Smooth muscle cell (in vitro differentiated cells): Measurements from ENCODE around the gene C6orf47. TPM values are rescaled to one million over a fixed set of nuclear protein-coding genes. Genes with fewer than 3 reads are reported as not detected.
A peak's percentile ranks its signal among the peaks of the same experiment; 100 is the strongest.

ENCODE experiments used
- DNase-seq: peaks from one replicate; lab custom pipeline; 2025; ENCODE audit not compliant: unreplicated experiment; lab: John Stamatoyannopoulos, UW
- H2AFZ ChIP-seq: fragments of 200-600 bp; sonication (generic); 2 replicates; pipeline ENCODE4 v1.6.0; 2016; ENCODE audit warnings: antibody characterized with exemption, low read depth, mild to moderate bottlenecking
- H3F3A ChIP-seq: fragments of 200-600 bp; sonication (generic); 2 replicates; pipeline ENCODE4 v1.6.0; 2017; ENCODE audit warnings: antibody characterized with exemption, low read depth
- H3K27ac ChIP-seq: fragments of 200-600 bp; sonication (generic); 2 replicates; pipeline ENCODE4 v1.5.1; 2016; ENCODE audit warnings: low read depth, mild to moderate bottlenecking
- H3K27me3 ChIP-seq: fragments of 200-600 bp; sonication (generic); 2 replicates; pipeline ENCODE4 v1.6.1; 2016; ENCODE audit warnings: low read depth, mild to moderate bottlenecking
- H3K36me3 ChIP-seq: fragments of 200-600 bp; sonication (generic); 2 replicates; pipeline ENCODE4 v1.5.1; 2016; ENCODE audit warnings: low read depth
- H3K4me1 ChIP-seq: fragments of 200-600 bp; sonication (generic); 2 replicates; pipeline ENCODE4 v1.5.1; 2016; ENCODE audit warnings: low read depth
- H3K4me2 ChIP-seq: fragments of 200-600 bp; sonication (generic); 2 replicates; pipeline ENCODE4 v1.6.0; 2016; ENCODE audit warnings: mild to moderate bottlenecking
- H3K4me3 ChIP-seq: fragments of 200-600 bp; sonication (generic); 2 replicates; pipeline ENCODE4 v1.5.1; 2016; ENCODE audit warnings: mild to moderate bottlenecking
- H3K79me2 ChIP-seq: fragments of 200-600 bp; sonication (generic); 2 replicates; pipeline ENCODE4 v1.6.0; 2016; ENCODE audit warnings: low read depth, mild to moderate bottlenecking
- H3K9ac ChIP-seq: fragments of 200-600 bp; sonication (generic); 2 replicates; pipeline ENCODE4 v1.6.0; 2016; ENCODE audit warnings: low read depth
- H3K9me3 ChIP-seq: fragments of 200-600 bp; sonication (generic); replicated peaks from 2 replicates; pipeline ENCODE4 v1.5.1; 2016; ENCODE audit warnings: low read depth
- H4K20me1 ChIP-seq: fragments of 200-600 bp; sonication (generic); 2 replicates; pipeline ENCODE4 v1.6.0; 2016; ENCODE audit warnings: low read depth
- CTCF ChIP-seq: fragments of 200-600 bp; sonication (generic); IDR thresholded peaks from 2 replicates; pipeline ENCODE4 v1.5.1; 2017; ENCODE audit warnings: borderline replicate concordance, mild to moderate bottlenecking, antibody characterized with exemption; ENCODE audit not compliant: insufficient read depth, poor library complexity, severe bottlenecking
- WGBS: methylation state at CpG from one replicate; pipeline ENCODE4 v1.1.7; 2016; ENCODE audit warnings: low lambda C conversion rate; 5-methylcytosine and 5-hydroxymethylcytosine counted together
- polyA plus RNA-seq: library from polyadenylated mRNA; unstranded; fragments of >200 nt; fragmentation: Nextera tagmentation; extraction: Ambion mirVana; gene quantifications from 2 replicates; pipeline ENCODE4 v1.2.1, GENCODE V29; 2016
- total RNA-seq: library from RNA; depleted of rRNA; stranded (reverse); fragments of >200 nt; gene quantifications from 2 replicates; pipeline ENCODE4 v1.2.3, GENCODE V29; 2014

Gene C6orf47
- total and polyA plus RNA-seq, 2 experiments from 2014 or later = 7.1 to 15.5 TPM

GRCh38 chr6:31654574-31655348 is 5.8 kb downstream of the C6orf47 start:
- no peak for DNase-seq
- H4K20me1 ChIP-seq = peaks cover 15% of the 10 kb centered on the region
- H3K4me3 ChIP-seq = no peak overlapping the region
- H3F3A ChIP-seq = peaks cover 14% of the 10 kb centered on the region
- no peak overlapping the region for H2AFZ ChIP-seq
- H3K27me3 ChIP-seq = no peaks in the 10 kb centered on the region
- no peaks in the 10 kb centered on the region for H3K9me3 ChIP-seq
- no peaks in the 10 kb centered on the region for H3K36me3 ChIP-seq
- WGBS = 96% methylated on average over 8 of the region's 8 CpGs
- no peak overlapping the region for H3K9ac ChIP-seq
- TF ChIP-seq CTCF = no peak
- no peak overlapping the region for H3K27ac ChIP-seq
- peaks cover 69% of the 10 kb centered on the region for H3K79me2 ChIP-seq
- H3K4me1 ChIP-seq = peaks cover 25% of the 10 kb centered on the region
- no peak overlapping the region for H3K4me2 ChIP-seq

DNA sequence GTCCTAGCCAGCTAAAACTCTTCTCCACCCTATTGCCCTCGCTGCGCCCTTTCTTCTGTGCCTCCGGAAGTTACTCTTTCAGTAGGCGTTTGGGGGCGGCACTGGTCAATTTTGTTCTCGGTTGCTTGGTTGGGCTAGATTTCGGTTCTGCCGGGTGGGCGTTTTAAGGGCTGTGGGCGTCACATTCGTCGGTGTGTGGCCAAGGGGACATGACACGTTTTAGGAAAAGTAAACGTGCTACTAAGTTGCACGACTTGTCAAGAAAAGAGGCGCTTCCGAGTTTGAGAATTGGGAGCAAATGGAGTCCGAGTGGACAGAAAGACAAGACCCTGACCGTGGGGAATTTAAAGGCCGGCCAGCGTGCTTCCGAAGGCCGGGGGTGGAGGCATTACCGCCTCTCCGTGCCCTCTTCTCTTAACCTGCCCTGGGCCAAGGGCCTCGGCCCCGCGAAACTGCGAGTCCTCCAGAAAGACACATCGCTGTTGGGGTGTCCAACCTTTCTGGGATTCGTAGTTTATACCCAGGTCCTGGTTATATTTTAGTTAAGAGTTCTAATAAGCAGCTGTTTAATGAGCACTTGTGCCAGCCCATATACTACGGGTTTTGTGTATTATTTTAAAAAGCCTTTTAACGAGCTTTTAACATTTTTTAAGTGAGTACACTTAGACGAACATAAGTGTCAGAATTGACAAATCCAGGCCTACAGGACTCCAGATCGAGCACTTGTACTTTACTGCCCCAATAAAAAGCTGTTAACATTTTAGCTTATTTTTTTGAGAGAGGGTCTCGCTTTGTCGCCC is 7.5 kb downstream of the C6orf47 start:
- peaks cover 66% of the 10 kb centered on the region for H3K79me2 ChIP-seq
- H4K20me1 ChIP-seq = peaks cover 6% of the 10 kb centered on the region
- TF ChIP-seq CTCF = no peak
- 12% methylated on average over 37 of the region's 37 CpGs for WGBS
- peak overlapping the region; percentile 99 for H3K9ac ChIP-seq
- H3K4me2 ChIP-seq = peak overlapping the region; percentile 88
- H2AFZ ChIP-seq = peak overlapping the region; percentile 56
- no peak for DNase-seq
- peak overlapping the region; percentile 94 for H3K4me3 ChIP-seq
- H3K36me3 ChIP-seq = no peaks in the 10 kb centered on the region
- H3K4me1 ChIP-seq = peaks cover 10% of the 10 kb centered on the region
- H3K27ac ChIP-seq = peak overlapping the region; percentile 99
- H3K9me3 ChIP-seq = no peaks in the 10 kb centered on the region
- H3K27me3 ChIP-seq = no peaks in the 10 kb centered on the region
- H3F3A ChIP-seq = peaks cover 14% of the 10 kb centered on the region

DNA sequence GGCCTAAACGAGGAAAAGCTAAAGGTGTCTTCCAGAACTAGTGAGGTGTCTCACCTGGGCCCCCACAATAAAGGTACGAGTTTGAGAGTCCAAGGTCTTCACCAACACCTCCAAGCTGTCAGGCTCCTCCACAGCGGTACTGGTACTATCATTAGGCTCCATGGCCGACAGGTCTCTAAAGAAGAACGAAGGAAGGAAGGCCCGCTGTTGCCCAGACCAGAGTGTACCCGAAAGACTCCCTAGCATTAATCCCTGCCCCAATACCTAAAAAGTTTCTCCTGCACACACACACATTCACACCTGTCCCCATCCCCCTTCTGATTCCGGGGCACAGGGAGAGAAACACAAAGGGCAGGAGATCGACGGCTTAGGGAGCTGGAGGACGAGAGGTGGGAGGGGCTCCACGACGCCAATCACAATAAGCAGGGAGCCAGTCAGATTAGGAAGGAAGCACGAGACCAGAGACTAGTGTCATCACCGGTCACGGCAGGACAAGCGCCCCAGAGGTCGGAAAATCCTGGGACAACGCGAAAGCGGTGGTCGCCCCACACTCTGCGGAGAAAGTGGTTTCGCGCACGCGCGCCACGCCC is 8.9 kb downstream of the C6orf47 start:
- no peak overlapping the region for H2AFZ ChIP-seq
- TF ChIP-seq CTCF = no peak
- peaks cover 56% of the 10 kb centered on the region for H3K79me2 ChIP-seq
- H3K27me3 ChIP-seq = no peaks in the 10 kb centered on the region
- H3K9me3 ChIP-seq = no peaks in the 10 kb centered on the region
- no peaks in the 10 kb centered on the region for H3K36me3 ChIP-seq
- peak overlapping the region; percentile 88 for H3K4me2 ChIP-seq
- 6% methylated on average over 28 of the region's 29 CpGs for WGBS
- peaks cover 4% of the 10 kb centered on the region for H4K20me1 ChIP-seq
- H3F3A ChIP-seq = peaks cover 14% of the 10 kb centered on the region
- DNase-seq = no peak
- peak overlapping the region; percentile 99 for H3K27ac ChIP-seq
- peak overlapping the region; percentile 99 for H3K9ac ChIP-seq
- peaks cover 10% of the 10 kb centered on the region for H3K4me1 ChIP-seq
- peak overlapping the region; percentile 94 for H3K4me3 ChIP-seq
